PFSK-1 (cell line): ENCODE results near the gene TRIM6.

ENCODE experiments used
- POLR2AphosphoS5 ChIP-seq: IDR thresholded peaks from 2 replicates; pipeline ENCODE4 v1.6.1; 2012; ENCODE audit warnings: low read depth, mild to moderate bottlenecking, control low read depth, low read length, moderate library complexity
- SIN3A ChIP-seq: IDR thresholded peaks from 2 replicates; pipeline ENCODE4 v1.6.1; 2012; ENCODE audit warnings: mild to moderate bottlenecking, low read length, moderate library complexity, borderline replicate concordance; ENCODE audit not compliant: insufficient read depth
- TAF1 ChIP-seq: IDR thresholded peaks from 2 replicates; pipeline ENCODE4 v1.6.1; 2012; ENCODE audit warnings: low read length, control low read depth, borderline replicate concordance; ENCODE audit not compliant: insufficient read depth

DNA sequence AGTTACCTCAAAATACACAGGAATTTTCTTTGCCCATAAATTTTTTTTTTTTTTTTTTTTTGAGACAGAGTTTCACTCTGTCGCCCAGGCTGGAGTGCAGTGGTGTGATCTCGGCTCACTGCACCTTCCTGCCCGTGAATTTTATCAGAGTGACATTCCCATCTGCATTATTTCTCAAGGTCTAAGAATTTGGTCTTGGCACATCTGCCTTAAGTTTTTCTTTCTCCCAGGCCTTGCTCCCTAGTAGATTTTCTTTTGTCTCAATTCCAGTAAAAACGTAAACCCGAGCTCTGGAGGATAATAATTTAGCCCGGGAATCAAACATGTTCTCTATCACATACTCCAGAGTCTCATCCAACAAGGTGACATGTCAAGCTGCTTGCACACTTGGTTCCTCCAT lies 12.4 kb downstream of the TRIM6 start:
- no peak for TF ChIP-seq TAF1
- no peak for TF ChIP-seq POLR2AphosphoS5
- TF ChIP-seq SIN3A, result no peak
